ENCODE results near the gene GNAI1.
A peak's percentile ranks its signal among the peaks of the same experiment; 100 is the strongest.

The GNAI1 gene

DNA sequence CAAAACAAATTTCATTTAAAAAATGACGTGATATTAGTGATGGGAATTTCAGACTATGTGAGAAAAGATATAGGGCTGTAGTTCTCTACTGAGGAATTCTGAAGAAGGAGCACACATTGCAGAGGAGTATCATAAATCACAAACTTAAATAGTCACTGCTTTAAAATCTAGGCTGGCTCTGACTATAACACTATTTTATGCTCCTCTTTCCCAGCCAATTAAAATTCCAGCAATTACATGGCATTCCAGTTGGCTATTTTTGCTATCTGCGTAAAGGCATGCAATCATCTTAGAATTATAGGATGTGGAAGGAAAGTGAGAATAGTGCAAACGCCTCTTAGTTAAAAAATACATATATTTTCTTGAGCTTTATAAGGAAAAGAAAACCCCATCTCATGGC lies 123.1 kb downstream of the GNAI1 start:
- DNase-seq: peak; percentile 71

GRCh38 chr7:80260606-80261005 lies 126.0 kb downstream of the GNAI1 start:
- no peak for DNase-seq

- no peak for DNase-seq
Observed at GRCh38 chr7:80263333-80263732, 128.7 kb downstream of the GNAI1 start.

DNA sequence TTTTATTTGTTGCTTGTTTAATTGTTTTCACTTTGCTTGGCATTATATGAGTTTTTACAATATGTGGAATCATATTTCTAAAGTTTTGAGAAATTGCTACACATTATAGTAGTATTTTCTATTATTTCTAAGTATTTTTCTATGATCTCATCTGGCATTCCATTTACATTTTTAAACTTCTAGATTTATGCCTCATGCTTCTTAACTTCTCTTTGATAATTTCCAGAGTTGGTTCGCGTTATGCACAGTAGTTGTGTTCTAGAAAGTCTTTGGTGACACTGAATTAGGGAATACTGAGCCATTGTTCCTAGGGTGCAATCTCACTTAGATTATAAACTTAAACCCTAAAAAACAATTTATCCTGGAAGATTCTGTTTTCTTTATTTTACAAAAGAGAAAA lies 129.2 kb downstream of the GNAI1 start:
- no peak for DNase-seq

DNA sequence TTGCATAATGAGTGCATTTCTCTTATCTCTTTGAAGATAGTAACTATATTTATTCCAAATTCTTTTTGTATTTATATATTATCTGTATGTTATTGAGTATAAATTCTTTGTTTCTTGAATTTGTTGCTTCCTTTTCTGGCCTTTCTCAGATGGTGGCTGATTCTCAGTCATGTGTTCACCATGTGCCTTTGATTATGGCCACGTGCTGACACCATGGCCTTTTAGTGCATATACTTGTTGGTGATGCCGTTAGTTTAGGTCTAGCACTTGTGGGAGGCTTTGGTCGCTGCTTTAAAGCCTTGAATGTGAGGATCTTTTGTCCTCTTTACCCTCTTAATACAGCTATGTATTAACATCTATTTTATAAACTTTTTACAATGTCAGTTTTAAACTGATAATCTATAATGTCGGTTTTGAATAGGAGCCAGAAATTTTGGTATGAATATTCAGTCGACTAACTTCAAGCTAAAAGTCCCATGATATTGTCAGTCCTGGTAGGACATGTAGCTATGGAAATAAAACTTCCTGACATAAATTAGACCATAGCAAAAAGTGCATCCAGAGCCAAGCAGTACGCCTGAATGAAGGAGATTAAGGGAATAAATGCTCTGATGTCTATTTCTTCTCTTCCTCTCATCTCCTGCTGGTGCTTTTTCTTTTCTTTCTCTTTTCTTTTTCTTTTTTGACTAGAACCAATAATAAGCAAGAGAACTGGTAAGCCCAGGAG lies 130.3 kb downstream of the GNAI1 start:
- no peak for DNase-seq

DNA sequence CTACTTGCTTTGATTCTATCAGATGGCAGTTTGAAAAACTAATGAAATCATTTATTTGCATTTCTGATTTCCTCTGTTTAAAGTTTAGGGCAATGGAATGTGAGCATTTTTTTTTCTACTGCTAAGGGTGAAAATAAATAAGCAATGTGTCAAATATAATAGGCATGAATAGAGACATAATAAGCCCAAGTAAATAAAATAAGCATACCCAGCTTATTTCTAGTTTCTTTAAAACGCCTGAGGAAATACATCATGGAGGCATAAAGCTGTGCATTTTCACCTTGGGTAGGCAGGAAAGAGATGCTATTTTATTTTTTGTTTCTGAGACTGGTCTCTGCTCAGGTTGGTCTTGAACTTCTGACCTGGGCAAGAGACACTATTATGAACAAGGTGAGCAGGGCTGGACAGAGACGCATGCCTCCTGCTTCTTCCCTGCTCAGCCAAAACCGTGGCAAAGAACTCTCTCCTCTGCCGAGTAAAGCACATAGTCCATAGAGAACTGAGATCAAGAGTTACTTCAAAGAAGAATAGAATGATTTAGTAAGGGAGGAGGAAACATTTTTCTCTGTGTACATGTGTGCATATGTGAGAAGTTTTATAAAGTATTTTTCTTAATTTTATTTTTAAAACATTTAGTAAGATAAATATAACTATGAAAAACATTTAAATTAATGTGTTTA lies 138.1 kb downstream of the GNAI1 start:
- DNase-seq: no peak

DNA sequence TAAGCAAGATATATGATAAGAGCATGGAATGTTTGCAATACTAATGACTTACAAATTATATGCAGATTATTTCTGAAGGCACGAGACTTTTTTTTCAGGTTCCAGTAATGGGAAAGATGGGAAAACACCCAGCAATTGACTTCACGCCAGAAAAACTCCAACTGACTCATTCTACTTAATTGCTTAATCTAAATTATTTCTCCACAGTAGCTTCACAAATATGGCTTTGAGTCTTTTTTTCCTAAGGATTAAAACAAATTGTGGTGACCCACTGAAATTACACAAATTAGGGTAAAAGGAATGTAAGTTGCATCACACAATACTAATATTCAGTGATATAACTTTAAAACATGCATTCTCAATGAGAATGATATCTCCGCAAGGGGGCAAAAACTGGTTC lies 138.7 kb downstream of the GNAI1 start:
- DNase-seq: peak; percentile 90

DNA sequence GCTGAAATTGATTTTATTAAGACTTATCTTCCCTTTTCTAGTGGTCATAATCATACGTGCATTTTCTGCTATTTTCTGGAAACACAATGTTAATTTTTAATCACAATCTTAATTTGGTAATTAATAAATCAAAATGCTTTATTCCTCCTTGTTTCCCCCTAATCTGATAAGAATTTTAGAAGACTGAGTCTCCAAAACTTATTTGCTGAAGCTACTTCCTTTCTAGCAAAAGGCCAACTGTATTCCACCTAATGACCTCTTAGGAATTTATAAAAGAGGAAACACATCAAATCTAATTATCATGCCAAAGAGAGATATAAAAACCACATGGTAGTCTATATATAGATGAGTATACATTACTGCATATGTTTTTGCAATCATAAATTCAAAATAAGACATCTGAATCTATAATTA lies 140.6 kb downstream of the GNAI1 start:
- peak; percentile 36 for DNase-seq
